Osteocyte (in vitro differentiated cells): ENCODE results near the gene UBE2R2. TPM values are rescaled to one million over a fixed set of nuclear protein-coding genes. Genes with fewer than 3 reads are reported as not detected.

ENCODE experiments used
- DNase-seq: peaks from one replicate; pipeline ENCODE4 v3.0.0; 2021; ENCODE audit warnings: mixed read lengths; ENCODE audit not compliant: unreplicated experiment; ENCODE audit errors: extremely low spot score
- H3K27ac Mint-ChIP-seq: one replicate; pipeline ENCODE4 v1.8.0; 2021; ENCODE audit warnings: mild to moderate bottlenecking, mixed read lengths; ENCODE audit not compliant: unreplicated experiment
- H3K27me3 Mint-ChIP-seq: one replicate; pipeline ENCODE4 v1.8.0; 2021; ENCODE audit warnings: mixed read lengths; ENCODE audit not compliant: unreplicated experiment
- H3K36me3 Mint-ChIP-seq: one replicate; pipeline ENCODE4 v1.8.0; 2021; ENCODE audit warnings: mixed read lengths; ENCODE audit not compliant: unreplicated experiment
- H3K4me1 Mint-ChIP-seq: one replicate; pipeline ENCODE4 v1.8.0; 2021; ENCODE audit warnings: mixed read lengths; ENCODE audit not compliant: unreplicated experiment
- H3K4me3 Mint-ChIP-seq: one replicate; pipeline ENCODE4 v1.8.0; 2021; ENCODE audit warnings: mild to moderate bottlenecking, moderate library complexity, mixed read lengths; ENCODE audit not compliant: unreplicated experiment
- H3K9me3 Mint-ChIP-seq: one replicate; pipeline ENCODE4 v1.8.0; 2021; ENCODE audit warnings: mixed read lengths; ENCODE audit not compliant: unreplicated experiment
- CTCF ChIP-seq: fragments of 200-600 bp; sonication (generic); IDR thresholded peaks from 2 replicates; pipeline ENCODE4 v1.5.0; 2021; ENCODE audit warnings: antibody characterized with exemption, mild to moderate bottlenecking, moderate library complexity
- total RNA-seq: library from RNA; stranded (reverse); gene quantifications from 2 replicates; pipeline ENCODE4 v1.2.1, GENCODE V29; 2021

UBE2R2 gene
- total RNA-seq, 1 donor from 2014 or later = 48.1 TPM

- Mint-ChIP-seq H3K4me1 (peaks cover 39% of the 10 kb centered on the region), H3K36me3 (no peaks in the 10 kb centered on the region), H3K27me3 (no peaks in the 10 kb centered on the region), H3K4me3 (peak overlapping the region; percentile 81), H3K27ac (peak overlapping the region; percentile 86), H3K9me3 (no peaks in the 10 kb centered on the region)
- no peak for TF ChIP-seq CTCF
- DNase-seq = peak; percentile 49
Observed at GRCh38 chr9:33815781-33816180, 1.2 kb upstream of the UBE2R2 start.

GRCh38 chr9:33817327-33818166 lies 587 bp downstream of the UBE2R2 start:
- H3K9me3 Mint-ChIP-seq = no peaks in the 10 kb centered on the region
- H3K4me1 Mint-ChIP-seq = peaks cover 46% of the 10 kb centered on the region
- DNase-seq = peak; percentile 88
- peak; percentile 37 for TF ChIP-seq CTCF
- H3K36me3 Mint-ChIP-seq = no peaks in the 10 kb centered on the region
- H3K27ac Mint-ChIP-seq = peak overlapping the region; percentile 77
- H3K4me3 Mint-ChIP-seq = peak overlapping the region; percentile 77
- no peaks in the 10 kb centered on the region for H3K27me3 Mint-ChIP-seq

- Mint-ChIP-seq H3K36me3 (no peaks in the 10 kb centered on the region), H3K4me3 (peak overlapping the region; percentile 77), H3K27me3 (no peaks in the 10 kb centered on the region), H3K4me1 (peaks cover 45% of the 10 kb centered on the region), H3K9me3 (no peaks in the 10 kb centered on the region), H3K27ac (peak overlapping the region; percentile 77)
- DNase-seq = peak; percentile 8
- TF ChIP-seq CTCF = no peak
Observed at GRCh38 chr9:33818167-33818846, 1.3 kb downstream of the UBE2R2 start.

- H3K4me1 Mint-ChIP-seq = peaks cover 42% of the 10 kb centered on the region
- no peak for DNase-seq
- no peak for TF ChIP-seq CTCF
- no peaks in the 10 kb centered on the region for H3K36me3 Mint-ChIP-seq
- no peaks in the 10 kb centered on the region for H3K27me3 Mint-ChIP-seq
- H3K4me3 Mint-ChIP-seq = peak overlapping the region; percentile 77
- peak overlapping the region; percentile 77 for H3K27ac Mint-ChIP-seq
- no peaks in the 10 kb centered on the region for H3K9me3 Mint-ChIP-seq
Observed at GRCh38 chr9:33818847-33819500, 2.0 kb downstream of the UBE2R2 start.
